Fibroblast of skin of scalp (primary cell): ENCODE measurements around the gene MORN5.
A peak's percentile ranks its signal among the peaks of the same experiment; 100 is the strongest.

Experiments
- DNase-seq: peaks from one replicate; pipeline ENCODE4 v3.0.0-alpha.2; 2013

Gene MORN5

DNA sequence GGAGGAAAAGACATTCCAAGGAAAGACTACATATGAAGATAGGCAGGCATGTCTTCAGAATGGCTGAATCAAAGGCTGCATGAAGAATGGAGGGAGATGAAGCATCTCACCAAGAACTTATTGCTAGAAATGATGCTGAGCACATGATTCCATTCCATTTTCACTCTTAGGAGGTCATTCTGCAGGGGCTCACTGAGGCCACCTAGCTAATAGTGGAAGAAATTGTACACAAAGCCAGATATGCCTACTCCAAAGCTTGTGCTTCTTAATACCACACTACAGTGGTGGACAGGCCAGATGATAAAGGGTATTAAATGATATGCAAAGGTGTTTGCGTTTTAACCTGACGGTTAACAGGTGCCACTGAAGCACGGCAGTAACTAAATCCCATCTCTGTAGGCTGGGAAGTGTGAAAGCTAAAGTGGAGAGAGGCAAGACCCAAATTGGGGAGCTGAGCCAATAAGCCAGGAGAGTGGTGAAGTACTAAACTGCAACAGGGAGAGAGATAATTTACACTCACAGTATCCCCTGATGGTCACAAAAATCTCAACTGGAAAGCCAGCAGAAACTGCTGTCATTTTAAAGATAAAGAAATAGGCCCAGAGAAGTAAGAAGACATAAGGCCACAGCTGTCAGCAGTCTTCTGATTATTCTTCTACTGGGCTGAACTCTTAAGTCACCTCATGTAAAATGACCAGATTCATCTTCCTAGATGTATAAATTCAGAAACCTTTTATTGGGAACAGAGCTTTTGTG is 14.7 kb upstream of the MORN5 start:
- DNase-seq = no peak

GRCh38 chr9:122145592-122145863 is 14.2 kb upstream of the MORN5 start:
- DNase-seq = no peak

- DNase-seq = no peak
Observed at GRCh38 chr9:122151267-122151828, 8.4 kb upstream of the MORN5 start.

GRCh38 chr9:122155796-122156195 is 3.9 kb upstream of the MORN5 start:
- DNase-seq = no peak

- peak; percentile 40 for DNase-seq
Observed at GRCh38 chr9:122158202-122158601, 1.5 kb upstream of the MORN5 start.

DNA sequence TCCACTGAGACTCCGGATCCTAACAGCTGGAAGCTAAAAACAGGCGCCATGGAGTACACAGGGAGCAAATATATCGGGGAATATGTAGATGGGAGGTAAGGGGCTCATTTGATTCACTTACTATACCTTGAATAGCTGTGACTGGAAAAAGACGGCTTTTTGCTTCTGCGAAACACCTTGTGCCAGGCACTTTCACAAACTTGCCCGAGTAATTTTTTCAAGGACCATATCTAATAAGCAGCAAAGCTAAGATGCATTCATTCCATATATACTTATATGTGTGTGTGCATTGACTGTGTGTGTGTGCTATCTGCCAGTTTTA is 178 bp downstream of the MORN5 start:
- DNase-seq = no peak

- DNase-seq = no peak
Observed at GRCh38 chr9:122162415-122162814, 2.7 kb downstream of the MORN5 start.

DNA sequence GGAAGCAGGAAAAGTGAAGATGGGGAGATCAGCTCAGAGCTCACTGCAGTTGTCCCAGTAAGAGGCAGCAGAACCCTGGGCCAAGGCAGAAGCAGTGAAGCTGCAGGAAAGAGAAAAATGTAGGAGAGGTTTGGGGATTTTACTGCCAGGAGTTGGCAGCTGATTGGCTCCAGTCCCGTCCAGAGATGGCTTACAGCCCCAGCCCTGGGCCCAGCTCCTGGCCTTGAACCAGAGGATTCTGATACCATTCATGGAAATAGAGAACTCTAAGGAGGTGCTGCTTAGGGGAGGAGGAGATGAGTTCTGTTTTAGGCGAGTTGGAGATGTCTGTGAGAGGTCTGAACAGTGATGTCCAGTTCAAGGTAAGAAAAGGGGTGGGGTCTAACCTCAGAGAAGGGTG is 4.6 kb downstream of the MORN5 start:
- DNase-seq = no peak

- no peak for DNase-seq
Observed at GRCh38 chr9:122168356-122168755, 8.6 kb downstream of the MORN5 start.

- DNase-seq = no peak
Observed at GRCh38 chr9:122172131-122172530, 12.4 kb downstream of the MORN5 start.

- DNase-seq = no peak
Observed at GRCh38 chr9:122173670-122174069, 14.0 kb downstream of the MORN5 start.

- DNase-seq = no peak
Observed at GRCh38 chr9:122176916-122177315, 17.2 kb downstream of the MORN5 start.

DNA sequence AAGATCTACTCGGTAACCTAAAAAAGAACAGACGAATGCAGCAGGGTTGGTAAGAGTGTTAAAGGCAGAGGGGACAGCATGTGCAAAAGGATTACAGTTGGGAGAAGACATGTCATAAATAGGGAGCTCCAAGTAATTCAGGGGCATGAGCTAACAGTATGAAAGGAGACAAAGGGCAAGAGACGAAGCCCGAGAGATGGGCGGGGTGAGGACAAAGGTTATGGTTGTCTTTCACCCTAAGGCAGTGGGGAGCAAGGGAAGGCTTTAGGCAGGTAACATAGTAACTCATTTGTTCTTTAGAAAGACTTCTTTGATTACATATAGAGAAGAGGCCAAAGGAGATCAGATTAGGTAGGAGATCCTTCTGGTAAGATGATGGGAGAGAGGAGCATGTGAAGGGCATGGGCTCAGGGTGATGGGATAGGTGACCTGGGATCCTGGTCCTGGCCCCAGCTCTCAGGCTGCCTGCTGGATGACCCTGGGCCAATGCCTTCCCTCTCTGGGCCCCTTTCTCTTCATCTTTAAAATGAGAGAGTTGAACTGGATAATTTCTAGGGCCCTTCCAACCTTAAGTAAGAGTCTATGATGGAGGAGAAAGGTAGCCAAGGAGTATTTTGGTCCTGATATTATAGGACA is 19.5 kb downstream of the MORN5 start:
- DNase-seq = no peak

GRCh38 chr9:122179690-122180074 is 20.0 kb downstream of the MORN5 start:
- peak; percentile 50 for DNase-seq

DNA sequence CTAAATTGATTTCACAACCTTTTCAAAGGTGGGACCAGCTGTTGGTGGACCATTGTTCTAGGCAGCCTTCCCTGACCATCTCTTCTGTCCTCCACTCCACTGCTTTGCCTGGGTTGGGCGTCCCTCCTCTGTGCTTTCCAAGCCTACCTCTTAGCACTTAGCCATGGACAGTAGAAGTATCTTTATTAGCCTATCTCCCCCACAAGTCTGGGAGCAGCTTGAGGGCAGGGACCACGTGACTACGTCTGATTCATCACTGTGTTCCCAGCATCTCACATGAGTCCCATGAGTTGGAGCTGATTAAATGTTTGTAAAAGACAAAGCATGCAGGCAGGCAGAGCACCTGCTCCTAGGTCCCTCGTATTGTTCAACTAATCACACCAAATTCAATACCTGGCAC is 20.9 kb downstream of the MORN5 start:
- peak; percentile 48 for DNase-seq

GRCh38 chr9:122183501-122183900 is 23.8 kb downstream of the MORN5 start:
- no peak for DNase-seq

DNA sequence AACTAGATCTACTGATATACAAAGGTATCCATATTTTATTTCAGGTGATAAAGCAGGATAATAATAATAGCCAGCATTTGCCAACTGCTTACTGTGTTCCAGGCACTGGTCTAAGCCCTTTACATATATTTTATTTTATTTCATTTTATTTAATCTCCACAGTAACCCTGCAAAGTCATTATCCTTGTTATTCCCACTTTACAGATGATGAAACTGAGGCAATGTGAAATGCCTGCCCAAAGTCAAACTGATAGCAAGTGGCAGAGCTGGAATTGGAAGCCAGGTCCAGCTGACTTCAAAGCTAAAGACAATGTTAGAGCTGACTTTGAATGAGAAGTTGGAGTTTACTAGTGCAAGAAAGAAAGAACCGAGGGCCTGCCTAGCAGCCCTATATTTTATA is 24.8 kb downstream of the MORN5 start:
- DNase-seq = no peak

GRCh38 chr9:122186301-122186700 is 26.6 kb downstream of the MORN5 start:
- DNase-seq = no peak

GRCh38 chr9:122186777-122187470 is 27.2 kb downstream of the MORN5 start:
- no peak for DNase-seq

GRCh38 chr9:122188369-122188768 is 28.7 kb downstream of the MORN5 start:
- DNase-seq = no peak

DNA sequence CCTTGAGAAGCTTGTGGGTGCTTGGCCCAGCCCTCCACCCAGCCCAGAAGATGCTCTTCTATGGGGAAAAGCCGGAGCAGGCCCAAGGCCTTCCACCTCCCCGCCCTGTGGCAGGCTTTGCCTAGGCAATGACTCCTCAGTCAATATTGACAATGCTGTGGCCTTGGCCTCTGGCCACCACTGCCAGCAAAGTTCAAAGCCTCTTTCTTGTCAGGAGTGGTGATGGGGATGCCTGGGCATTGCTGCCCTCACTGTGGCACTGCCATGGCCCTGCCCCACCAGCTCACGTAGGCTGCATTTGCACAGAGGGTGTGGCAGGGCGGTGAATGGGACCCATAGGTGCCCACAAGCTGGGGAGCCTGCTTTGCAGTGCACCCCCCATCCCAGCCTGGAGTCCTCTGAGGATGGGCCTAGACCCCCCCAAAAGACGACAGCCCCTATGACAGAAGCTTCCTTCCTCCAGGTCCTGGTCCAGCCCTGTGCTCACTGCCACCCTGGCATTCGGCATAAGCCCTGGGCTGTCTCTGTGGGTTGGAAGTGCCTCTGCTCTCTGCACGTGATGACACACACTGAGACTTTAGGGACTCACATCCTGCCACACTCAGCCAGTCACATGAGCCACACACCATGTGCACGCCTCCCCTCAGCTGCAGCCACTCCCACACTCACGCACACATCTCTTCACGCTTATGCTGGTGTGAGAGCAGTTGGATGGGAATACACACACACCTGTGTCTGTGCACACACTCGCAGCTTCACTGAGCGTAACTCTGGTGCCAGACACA is 31.1 kb downstream of the MORN5 start:
- peak; percentile 19 for DNase-seq

DNA sequence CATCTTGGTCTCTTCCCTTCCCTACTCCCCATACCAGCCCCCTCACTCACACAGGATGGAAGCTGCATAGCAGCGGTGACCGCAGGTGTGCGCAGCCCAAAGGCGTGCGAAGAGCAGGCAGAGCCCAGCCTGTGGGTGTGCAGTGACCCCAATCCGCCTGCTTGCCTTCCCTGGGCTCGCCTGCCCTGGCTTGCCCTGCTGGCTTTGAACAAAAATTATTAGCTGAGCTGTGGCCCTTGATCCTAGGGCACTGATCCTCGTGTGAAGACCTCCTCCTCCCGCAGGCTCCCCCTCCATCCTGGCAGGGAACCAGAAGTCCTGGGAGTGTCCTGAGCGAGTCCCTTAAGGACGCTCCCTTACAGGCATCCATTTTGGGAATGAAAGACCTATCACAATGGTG is 31.9 kb downstream of the MORN5 start:
- DNase-seq = no peak

DNA sequence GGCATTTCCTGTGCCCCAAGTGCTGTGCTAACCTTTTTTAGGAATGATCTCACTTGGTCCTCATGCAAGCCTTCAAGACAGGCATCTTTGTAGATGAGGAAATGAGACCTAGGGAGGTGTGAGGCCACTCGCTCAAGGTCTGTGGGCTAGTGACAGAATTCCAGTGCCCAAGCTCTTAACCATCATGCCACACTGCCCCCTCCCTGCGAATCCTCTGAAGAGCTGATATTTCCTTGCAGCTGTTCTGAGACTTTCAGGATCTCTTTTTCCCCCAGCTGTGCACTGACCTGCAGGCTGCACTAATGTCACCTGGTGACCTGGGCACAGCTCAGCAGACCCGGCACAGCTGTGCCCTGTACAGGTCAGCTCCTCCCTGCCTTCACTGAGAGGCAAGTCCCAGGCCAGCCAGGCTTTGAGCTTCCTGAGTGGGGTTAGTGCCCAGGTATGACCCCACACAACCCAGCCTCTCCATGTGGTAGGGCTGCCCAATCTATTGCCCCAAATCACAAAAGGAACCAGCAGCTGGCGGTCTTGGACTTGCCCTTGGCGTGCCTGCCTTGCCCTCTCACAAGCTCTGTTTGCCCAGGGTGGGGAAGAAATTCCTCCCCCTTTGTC is 32.7 kb downstream of the MORN5 start:
- DNase-seq = no peak
